GM04504 (cell line): Measurements from ENCODE around the gene NWD2.

Experiments
- DNase-seq: peaks from one replicate; pipeline ENCODE4 v3.0.0-alpha.2; 2012; ENCODE audit warnings: low read depth

Gene NWD2

DNA sequence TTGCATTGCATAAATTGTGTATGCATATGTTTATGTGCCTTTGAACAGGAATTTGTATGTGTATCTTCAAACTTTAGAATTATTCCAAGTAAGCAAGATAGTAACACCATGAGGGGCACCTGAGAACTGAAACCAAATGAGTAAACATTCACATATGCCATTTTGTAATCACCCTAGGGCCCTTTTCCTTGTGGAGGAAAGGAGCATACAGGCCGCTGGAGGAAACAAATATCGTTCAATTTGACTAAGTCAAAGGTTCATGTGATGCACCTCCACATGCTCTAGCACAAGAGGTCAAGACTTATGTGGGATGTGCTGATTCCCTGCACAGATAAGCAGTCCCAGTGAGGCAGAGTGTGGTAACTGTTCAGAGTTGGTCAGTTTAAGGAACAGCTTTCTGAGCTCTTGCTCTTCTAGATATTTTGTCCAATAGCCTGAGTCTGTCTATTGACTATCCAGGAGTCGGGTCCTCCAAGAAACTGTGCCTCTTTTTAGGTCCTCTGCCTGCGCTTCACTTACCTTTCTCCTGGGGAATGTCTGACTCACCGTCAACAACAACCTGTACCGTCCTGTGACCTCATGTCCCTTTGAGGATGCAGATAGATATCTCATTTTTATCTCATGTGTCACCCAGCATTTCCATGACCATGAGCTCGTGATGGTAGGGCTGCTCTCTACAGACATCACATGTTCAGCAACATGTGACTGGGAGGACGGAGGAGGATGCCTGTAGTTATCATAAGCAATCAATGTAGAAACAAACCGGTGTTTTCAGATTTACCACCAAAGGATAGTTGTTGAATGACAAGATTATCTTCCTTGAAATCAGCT lies 196.9 kb downstream of the NWD2 start:
- no peak for DNase-seq

DNA sequence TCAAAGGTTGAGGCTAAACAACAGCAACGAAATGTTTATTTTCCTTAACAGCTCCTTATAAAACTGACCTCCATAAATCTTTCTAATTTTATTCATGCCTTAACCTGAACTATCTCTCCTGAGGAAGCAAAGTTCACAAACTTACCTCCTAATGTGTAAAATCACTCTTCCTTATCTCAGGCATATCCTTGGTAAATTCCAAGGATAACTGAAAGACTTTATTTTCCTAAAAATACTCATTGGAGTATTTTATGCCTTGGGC lies 197.4 kb downstream of the NWD2 start:
- DNase-seq: no peak

DNA sequence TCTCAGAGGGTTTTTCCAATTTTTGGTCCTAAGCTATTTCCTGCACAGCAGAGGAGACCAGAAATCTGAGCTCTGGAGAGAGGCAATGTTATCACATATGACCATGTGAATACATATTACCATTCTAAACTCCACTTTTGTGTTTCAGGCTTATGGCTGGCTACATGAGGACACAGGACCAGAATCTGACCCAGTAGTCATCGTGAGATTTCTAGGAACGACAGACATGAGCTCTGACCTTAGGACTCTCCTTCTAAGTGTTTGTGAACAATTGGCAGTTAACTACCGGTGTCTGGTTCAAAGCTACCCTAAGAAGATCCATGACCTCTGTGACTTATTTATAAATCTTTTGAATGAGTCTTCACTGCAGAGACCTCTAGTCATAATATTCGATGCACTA lies 198.6 kb downstream of the NWD2 start:
- no peak for DNase-seq

DNA sequence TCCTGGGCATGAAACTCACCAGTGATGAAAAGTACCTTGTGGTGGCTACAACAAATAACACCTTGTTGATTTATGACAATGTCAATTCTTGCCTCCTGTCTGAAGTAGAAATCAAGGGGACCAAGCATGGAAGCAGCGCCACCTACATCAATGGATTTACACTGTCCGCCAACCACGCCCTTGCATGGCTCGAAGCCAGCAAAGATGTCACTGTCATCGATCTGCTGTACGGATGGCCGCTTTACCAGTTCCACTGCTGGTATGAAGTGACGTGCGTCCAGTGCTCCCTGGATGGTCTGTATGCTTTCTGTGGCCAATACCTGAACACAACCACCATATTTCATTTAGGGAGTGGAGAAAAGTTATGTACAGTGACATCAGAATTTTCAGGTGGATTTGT lies 200.5 kb downstream of the NWD2 start:
- DNase-seq: no peak

DNA sequence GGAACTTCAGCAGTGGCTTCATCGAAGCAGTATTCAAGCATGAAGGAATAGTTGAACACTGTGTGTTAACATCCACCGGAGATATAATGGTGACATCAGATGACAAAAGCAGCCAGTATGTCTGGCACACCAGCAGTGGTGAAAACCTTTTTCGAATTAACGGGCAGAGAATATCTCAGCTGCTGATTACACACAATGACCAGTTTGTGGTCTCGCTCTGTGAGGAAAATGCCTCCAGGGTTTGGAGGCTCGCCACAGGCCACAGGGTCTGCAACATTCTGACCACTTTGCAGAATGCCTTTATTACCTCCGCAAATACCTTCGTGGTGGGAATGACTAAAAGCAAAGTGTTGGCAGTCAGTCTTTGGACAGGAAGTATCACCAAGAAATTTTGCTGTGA lies 201.5 kb downstream of the NWD2 start:
- DNase-seq: no peak

DNA sequence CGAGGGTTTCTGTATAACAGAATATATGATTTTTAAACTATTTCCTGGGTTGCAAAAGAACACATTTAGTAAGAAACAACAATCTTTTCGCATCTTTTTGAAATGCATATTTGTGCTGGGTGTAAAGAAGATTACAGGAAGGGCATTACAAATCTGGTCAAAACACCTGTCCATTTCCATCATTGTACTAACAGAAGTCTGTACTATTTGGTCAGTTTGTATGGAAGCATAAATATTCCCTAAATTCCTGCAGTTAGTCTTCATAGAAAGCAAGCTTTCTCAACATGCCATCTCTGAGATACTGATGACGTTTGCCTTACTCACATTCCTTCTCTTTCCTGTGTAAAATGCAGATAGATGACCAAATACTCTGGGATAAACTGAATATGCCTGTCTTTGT lies 203.3 kb downstream of the NWD2 start:
- DNase-seq: no peak

DNA sequence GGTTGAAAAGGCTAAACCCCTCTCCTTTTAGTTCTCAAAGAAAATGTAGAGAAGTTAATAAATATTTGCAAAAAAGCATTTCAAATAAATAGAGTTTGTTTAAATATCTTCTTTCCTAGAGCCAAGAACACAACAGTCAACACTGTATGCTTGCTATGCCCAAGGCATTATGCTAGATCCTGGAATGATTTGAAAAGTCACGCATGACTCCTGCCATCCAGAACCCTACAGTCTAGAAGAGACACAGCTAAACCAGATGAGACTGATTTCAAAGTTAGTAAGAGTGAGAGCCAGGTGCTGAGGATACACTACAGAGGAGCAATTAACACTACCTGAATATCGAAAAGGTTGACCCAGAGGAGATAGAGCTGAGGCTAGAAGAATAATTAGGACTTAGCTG lies 205.8 kb downstream of the NWD2 start:
- no peak for DNase-seq

DNA sequence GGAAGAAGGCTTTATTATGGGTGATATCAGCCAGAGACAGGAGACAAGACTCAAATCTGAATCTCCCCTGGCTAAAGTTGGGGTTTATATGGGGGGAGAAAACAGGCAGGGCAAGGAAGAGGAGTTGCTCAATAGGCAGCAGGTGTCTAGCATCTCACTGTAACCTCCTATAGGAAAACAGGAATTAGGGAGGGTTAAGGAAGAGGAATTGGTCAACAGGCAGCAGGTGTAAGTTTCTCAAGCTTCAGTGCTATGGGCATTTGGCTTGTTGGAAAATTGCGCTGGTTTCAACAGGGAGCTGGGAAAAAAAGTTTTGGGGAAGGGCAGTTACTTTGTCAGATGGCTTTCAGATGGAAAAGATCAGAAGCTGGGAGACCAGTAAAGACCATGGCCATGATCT lies 206.4 kb downstream of the NWD2 start:
- no peak for DNase-seq

DNA sequence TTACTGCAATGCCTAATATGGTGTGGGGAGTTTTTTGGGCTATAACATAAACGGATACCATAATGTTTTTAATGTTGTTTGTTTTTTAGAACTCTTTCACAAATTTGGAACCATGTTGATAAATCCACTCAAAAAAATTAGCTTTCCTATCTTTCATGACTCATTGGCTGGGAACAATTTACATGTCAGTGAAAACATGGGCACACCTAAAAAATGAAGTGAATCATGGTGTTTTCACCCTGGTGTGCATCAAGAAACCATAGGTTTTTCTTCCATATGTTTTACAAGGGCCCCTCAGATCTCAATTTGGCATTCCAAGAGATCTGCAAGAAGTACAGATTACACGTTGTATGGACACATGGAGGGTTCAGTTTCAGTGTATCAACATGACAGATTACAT lies 207.1 kb downstream of the NWD2 start:
- DNase-seq: no peak

DNA sequence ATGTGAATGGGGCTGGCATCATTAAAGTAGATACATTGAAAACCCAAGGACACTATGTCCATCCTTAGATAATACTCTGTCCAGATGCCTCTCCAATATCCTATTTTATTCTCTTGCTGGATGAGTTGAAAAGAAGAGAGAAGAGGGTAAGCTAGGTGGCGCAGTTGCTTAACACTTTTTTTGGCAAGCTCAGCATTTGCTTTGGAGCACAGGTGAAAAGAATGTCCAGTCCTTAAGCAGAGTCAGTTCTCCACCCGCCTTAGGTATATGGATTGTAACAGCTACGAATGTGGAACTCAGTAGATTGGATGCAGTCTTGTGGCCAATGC lies 208.4 kb downstream of the NWD2 start:
- DNase-seq: peak; percentile 4

DNA sequence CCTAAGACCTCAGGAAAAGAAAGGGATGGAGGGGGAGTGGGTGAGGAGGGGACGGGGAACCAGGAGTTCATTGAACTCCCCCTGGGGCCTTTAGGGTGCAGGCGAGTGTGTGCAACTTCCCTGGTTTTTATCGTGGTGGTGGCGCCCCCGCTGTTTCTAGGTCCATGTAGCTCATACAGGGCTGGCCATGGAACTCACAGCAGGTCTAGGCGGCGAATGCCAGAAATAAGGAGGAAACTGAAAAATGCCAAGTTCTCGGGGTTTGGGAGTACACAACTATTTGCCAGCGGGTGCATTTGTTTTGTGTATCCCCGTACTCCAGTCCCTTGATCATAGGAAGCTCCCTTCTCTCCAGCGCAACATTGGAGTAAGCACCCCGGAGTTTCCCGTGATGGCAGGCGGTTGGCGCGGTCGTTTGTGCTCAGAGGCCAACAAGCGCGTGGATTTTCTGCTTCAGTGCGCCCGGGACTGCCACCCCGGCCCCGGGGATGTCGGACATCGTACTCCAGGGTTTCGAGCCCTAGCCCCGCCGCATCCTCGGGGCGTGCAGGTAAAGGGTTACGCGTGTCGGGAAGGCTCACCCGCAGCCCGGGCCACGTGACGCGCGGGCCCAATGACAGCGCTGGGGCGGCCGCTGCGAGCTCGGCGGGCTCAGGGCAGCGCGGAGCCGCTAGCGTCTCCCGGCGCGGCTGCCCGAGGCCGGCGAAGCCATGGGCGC lies 208.9 kb downstream of the NWD2 start:
- DNase-seq: no peak

DNA sequence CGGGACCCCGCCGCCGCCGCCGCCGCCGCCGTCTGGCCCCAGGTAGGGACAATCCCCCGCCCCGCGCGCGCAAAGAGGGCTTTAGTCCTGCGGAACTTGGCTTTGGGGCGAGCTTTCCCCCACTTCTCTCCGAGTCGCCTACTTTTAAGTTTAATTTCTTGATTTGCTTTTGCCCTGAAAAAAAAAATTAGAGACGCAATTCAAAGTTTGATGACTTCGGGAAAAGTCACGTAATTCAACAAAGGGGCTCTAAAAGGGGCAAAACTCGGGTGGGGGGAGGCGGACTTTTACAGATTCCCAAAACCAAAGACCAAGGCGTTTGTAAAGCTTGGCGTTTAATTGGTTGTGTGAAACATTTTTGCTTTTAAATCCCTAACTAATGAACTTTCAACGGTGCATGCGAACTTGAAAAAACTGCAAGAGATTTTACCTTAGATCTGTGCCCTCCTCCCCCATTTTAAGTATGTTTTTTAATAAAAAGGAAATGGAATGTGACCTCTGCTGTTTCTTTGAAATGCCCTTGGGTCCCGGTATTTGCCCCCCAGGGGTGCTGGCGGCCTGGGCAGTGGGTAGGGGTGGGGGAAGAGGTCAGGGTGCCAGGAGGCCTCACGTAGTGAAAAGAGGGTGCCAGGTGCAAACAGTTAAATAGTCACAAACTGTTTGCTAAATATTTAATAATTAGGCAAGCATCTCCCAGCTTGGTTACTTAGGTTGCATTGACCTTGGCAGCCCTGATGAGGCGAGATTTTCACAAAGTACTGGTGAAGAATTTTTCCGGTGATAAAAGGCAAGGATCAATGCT lies 209.7 kb downstream of the NWD2 start:
- DNase-seq: no peak

DNA sequence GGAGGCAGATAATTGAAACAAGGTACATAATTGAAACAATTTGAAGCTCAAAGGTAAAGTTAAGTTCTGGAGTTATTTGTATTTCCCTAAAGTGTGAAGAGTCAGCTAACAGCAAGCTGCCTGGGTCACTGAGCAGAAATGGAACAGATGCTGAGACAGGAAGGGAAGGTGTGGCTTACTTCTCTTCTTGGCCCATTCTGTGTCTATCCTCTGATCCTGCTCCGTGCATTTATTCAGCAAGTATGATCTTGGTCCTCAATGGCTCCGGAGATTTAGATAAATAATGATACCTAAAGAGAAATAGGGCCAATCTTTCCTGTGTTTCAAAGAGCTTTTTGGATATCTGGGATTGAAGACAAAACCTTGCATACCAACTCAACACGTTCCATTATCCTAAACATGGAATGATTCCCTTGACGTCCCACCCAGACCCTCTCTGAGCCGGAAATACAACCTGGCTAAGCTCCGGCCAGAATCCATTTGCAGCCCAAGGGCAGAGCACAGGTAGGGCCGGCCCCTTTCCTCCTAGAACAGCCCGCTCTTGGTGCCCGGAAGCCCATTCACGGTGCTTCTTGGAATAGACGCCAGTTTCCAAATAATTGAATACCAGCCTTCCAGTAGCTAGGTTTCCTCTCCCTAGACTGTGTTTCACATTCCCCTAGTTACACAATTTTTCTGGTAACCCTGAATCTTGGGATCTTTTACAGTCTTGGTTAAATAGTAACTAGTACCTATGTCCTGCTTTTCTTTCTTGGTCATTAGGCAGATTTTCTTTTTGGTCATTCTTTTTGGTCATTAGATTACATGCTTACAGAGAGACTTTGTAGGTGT lies 211.0 kb downstream of the NWD2 start:
- no peak for DNase-seq

DNA sequence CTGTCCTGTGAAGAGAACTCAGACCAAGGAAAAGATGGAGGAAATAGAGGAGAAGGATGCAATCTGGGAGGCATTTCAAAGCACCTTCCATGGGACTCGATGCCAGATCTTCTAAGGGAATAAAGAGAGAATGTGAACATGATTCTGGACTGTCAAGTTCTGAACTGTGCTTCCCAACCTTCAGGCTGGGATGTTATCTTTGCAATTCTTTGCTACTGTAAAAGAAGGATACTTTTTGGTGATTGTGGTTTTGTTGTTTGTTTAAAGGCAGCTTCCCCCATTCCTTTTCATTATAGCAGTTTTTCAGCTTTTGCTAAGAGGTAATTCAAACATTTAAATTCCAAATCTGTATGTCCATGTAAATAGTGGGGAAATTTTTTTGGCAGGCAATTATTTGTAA lies 217.3 kb downstream of the NWD2 start:
- no peak for DNase-seq

DNA sequence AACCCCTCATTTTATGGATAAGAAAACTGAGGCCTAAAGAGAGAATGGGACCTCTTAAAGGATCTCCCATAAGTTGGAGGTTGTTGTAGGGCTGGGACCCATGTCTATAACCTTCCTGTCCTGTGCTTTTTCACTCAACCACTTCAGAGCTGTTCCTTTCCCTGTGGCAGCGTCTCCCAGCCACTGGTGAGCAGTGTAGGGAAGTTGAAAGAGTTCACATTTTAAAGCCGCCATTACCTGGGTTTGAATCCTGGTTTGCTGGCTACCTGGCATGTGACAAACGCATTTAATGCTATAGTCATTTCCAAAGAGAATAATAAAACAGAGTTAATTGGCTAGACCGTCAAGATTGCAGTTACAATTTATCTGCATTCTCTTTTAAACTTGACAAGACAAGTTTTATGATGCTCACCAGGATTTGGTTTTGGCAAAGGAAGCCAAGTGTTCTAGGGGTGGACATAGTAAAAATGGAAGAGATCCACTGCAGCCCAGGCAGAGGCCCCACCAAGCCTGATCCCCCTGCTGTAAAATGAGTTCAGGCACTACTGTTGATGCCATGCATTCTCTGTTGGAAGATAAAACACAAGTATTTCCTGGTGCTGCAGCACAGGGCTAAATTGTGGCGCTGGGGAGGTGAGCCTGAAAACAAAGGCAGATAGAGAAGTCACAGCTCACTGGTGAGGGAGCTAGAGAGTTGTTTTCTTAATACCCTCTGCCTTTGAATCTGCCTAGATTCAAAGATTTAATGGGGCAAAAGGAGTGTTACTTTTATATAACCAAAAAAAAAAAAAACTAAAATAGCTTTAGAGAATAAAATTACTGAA lies 218.7 kb downstream of the NWD2 start:
- DNase-seq: no peak

DNA sequence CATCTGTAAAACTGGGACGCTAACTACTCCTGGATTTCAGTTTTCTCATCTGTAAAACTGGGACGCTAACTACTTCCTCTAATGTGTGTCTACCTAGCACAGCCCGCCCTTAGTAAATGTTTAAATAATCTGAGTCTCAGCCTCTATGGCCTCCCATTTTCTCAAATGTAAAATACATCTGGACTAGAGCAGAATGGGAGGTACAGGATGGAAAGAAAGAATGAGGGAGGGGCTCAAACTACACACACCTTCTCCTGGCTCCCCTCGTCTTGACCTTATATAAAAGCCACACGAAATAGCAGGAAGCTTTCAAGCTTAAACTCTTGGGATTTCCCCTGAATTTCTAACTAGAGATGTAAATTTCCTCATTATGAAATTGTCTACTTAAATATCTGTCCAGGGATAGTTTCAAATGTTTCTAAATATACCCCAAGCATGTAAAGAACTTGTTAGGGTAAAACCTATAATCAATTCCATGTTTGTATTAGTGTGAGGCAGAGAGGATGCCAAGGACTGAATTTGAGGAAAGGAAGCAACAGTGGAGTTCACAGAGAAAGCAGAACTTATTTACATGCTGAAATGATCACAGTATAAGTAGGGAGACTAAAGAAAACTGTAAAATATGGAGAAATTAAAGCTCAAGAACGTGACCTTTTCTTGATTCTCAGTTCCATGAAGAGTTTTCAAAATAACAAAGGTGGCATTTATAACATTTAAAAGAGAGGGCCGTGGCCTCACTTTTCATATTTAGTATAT lies 220.0 kb downstream of the NWD2 start:
- DNase-seq: no peak

DNA sequence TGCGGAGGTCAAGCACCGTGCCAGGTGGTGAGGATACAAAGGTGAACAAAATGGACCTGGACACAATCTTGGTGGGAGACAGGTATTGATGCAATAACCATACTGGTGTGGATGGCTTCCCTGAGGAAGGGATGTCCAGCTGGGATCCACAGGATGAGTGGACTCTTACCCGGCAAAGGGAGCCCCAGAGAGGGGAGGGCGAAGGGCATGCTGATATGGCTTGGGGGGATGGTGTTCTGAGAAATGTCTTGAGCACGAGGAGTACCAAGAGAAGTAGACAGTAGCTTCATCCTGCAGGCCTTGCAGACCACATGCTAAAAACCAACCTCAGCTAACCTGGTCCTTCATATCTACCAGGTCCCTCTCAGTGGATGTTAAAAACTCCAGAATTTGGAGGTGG lies 220.8 kb downstream of the NWD2 start:
- DNase-seq: no peak

DNA sequence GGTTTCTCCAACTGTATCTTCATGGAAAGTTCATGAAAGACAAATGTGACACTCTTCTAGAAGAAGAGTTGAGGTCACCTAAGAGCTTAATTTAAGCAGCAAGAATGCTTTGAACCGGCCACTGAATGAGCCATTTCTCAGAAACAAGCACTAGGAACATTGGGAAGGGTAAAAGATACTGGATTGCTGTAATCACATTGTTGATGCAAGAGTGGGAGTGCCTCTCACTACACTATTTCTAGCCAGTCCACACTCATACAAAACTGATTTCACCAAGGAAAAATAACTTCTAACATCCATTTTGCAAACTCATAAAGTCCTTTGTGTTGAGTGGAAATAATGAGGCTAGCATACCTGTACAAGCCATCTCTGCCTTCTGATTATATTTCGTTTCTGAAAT lies 221.3 kb downstream of the NWD2 start:
- DNase-seq: no peak

DNA sequence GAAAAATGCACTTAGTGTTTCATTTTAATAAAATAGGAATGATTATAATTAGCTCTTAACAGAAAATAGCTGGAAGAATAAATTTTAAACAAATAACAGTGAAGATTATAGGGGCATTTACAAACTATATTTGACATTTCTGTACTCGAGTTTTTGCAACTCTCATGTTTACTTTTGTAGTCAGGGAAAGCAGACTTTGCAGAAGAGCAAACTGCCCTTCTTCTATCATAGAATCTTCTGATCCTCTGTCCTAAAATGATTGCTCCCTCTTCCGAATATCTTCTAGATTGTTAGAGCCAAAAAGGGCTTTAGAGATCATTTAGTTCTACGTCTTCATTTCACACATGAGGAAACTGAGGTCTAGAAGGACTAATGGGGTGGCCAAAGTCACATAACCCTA lies 222.7 kb downstream of the NWD2 start:
- no peak for DNase-seq

DNA sequence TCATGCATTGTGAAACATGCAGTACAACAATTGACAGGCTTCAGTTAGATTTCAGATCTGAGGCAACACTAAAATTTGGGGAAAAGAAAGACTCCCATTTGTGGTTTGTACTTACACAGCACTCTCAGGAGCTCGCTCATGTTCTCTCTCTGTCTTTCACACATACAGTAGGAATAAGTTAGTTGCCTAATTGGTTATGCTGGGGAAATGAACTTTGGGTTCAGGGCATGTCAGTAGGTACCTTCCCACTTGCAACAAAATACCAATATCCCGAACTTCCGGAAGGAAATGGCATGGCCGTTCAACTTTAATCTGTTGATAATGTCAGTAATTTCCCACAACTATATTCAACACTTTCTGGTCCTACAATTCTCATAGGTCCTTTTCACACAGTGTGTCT lies 223.3 kb downstream of the NWD2 start:
- no peak for DNase-seq

DNA sequence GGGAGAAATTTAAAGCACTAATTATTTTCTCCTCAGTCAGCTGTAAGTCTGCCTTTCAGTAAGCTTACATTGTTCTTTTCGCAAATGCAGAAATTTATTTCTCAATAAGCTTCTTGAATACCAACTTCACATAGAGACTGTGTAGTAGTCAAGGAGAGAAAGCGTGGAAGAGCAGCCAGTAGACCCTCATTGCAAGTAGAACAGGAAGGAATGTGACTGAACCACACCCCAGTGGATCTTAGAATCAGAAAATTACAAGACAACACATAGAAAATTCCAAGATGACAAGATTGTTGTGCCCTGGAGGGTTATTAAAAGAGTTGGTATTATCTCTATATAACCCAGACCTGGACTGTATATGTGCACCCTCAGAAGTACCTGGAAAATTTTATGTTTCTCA lies 224.7 kb downstream of the NWD2 start:
- no peak for DNase-seq
